ENCODE data around the gene USP49. TPM values are rescaled to one million over a fixed set of nuclear protein-coding genes. Genes with fewer than 3 reads are reported as not detected.

The USP49 gene
- total and polyA plus RNA-seq, 2 of the 13 experiments (the other 11 are each of a cell fraction or from before 2014, with no cell fraction given), result 2.9 to 4.3 TPM

- TF ChIP-seq AGO2 (optimal IDR thresholded peaks at IDR 0.05; ENCODE audit: low read depth, low read length) (peak; percentile 65), HBP1 (CRISPR knock-in tag; IDR thresholded peaks at IDR 0.05; ENCODE audit: low read depth) (no peak; the same call in 1 of the 2 replicates), U2AF1 (optimal IDR thresholded peaks at IDR 0.05; ENCODE audit: low read depth, low read length) (peak; percentile 53), SMC3 (IDR thresholded peaks at IDR 0.05; ENCODE audit: low read length) (peak; percentile 18; the same call in 1 of the 2 replicates), CAMTA2 (CRISPR knock-in tag; IDR thresholded peaks at IDR 0.05; ENCODE audit: borderline replicate concordance) (no peak), KLF6 (CRISPR knock-in tag; IDR thresholded peaks at IDR 0.05) (0 out of 2 replicates have a peak, but pooled peaks have one; percentile 46), ZNF253 (CRISPR knock-in tag; IDR thresholded peaks at IDR 0.05; ENCODE audit: borderline replicate concordance) (no peak; the same call in 1 of the 2 replicates), E2F2 (CRISPR knock-in tag; IDR thresholded peaks at IDR 0.05; ENCODE audit: borderline replicate concordance) (no peak; the same call in 1 of the 2 replicates), CHD2 (IDR thresholded peaks at IDR 0.05; ENCODE audit: low read depth, low read length) (no peak), MAZ (IDR thresholded peaks at IDR 0.05; ENCODE audit: borderline replicate concordance, low read depth, low read length) (peak; percentile 82), MAZ (CRISPR knock-in tag; IDR thresholded peaks at IDR 0.05; ENCODE audit: low read depth) (peak; percentile 81; the same call in 1 of the 2 replicates), SRSF4 (IDR thresholded peaks at IDR 0.05; ENCODE audit: low read depth, low read length, poor library complexity, severe bottlenecking) (no peak), NONO (IDR thresholded peaks at IDR 0.05) (no peak), NONO (CRISPR knock-in tag; conservative IDR thresholded peaks at IDR 0.05) (peak; percentile 85), MTA1 (CRISPR knock-in tag; IDR thresholded peaks at IDR 0.05; ENCODE audit: borderline replicate concordance) (0 out of 2 replicates have a peak, but pooled peaks have one; percentile 29), ZNF296 (CRISPR knock-in tag; conservative IDR thresholded peaks at IDR 0.05) (no peak), ZNF619 (CRISPR knock-in tag; IDR thresholded peaks at IDR 0.05) (0 out of 2 replicates have a peak, but pooled peaks have one; percentile 49)
- TF ChIP-seq, protein P1, sequence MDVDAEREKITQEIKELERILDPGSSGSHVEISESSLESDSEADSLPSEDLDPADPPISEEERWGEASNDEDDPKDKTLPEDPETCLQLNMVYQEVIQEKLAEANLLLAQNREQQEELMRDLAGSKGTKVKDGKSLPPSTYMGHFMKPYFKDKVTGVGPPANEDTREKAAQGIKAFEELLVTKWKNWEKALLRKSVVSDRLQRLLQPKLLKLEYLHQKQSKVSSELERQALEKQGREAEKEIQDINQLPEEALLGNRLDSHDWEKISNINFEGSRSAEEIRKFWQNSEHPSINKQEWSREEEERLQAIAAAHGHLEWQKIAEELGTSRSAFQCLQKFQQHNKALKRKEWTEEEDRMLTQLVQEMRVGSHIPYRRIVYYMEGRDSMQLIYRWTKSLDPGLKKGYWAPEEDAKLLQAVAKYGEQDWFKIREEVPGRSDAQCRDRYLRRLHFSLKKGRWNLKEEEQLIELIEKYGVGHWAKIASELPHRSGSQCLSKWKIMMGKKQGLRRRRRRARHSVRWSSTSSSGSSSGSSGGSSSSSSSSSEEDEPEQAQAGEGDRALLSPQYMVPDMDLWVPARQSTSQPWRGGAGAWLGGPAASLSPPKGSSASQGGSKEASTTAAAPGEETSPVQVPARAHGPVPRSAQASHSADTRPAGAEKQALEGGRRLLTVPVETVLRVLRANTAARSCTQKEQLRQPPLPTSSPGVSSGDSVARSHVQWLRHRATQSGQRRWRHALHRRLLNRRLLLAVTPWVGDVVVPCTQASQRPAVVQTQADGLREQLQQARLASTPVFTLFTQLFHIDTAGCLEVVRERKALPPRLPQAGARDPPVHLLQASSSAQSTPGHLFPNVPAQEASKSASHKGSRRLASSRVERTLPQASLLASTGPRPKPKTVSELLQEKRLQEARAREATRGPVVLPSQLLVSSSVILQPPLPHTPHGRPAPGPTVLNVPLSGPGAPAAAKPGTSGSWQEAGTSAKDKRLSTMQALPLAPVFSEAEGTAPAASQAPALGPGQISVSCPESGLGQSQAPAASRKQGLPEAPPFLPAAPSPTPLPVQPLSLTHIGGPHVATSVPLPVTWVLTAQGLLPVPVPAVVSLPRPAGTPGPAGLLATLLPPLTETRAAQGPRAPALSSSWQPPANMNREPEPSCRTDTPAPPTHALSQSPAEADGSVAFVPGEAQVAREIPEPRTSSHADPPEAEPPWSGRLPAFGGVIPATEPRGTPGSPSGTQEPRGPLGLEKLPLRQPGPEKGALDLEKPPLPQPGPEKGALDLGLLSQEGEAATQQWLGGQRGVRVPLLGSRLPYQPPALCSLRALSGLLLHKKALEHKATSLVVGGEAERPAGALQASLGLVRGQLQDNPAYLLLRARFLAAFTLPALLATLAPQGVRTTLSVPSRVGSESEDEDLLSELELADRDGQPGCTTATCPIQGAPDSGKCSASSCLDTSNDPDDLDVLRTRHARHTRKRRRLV (CRISPR knock-in tag; IDR thresholded peaks at IDR 0.05), result no peak
Measured at GRCh38 chr6:41786451-41787218, 108.5 kb downstream of the USP49 start (continued).
